ENCODE data around the gene ENO3.

Gene ENO3

DNA sequence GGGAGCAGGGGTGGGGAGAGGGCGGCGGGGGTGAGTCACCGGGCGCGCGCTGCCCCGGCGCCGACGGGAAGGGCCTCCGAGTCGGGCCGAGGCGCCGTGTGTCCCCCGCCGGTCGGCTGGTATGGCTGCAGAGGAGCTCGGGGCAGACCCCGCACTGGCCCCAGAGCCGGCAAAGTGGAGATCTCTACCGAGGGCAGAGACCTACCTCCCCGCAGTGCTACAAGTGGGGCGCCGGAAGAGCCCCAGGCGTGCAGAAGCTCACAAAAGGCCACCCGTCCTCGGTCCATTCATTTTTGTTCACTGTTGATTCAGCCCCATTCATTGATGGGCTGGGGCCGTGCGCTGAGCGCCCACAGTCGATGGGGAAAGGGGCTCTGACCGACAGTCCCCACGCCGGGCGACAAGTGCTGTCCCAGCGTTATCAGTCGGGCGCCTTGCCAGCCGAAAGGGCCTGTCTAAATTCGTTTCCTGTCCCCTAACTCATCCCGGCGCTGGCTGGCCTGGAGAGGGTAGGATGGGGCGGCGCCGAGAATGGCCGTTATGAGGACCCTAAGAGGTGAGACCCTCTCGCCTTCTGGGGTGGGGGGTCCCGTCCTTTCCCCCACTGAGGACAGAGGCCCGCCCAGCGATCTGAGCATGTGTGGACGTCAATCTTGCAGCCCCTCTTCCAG, 709 bp upstream of the ENO3 start:
- DNase-seq (ENCODE audit: low read depth) = no peak

DNA sequence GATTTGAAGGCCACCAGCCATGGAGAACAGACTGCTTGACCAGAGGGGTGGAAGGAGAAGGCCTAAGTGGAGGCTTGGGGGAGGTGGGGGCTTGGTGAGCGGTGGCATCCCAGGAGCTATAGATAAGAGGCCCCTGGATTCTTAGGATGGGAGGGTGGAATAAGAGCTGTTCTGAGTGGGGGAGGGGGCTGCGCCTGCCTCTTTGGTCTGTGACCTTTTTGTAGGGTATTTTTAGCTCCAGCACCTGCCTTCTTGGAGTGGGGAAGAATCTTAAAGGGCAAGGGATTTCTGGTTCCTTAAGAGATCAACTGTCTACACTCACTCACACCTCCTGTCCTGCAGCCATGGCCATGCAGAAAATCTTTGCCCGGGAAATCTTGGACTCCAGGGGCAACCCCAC, 567 bp downstream of the ENO3 start:
- no peak for DNase-seq (ENCODE audit: low read depth)

DNA sequence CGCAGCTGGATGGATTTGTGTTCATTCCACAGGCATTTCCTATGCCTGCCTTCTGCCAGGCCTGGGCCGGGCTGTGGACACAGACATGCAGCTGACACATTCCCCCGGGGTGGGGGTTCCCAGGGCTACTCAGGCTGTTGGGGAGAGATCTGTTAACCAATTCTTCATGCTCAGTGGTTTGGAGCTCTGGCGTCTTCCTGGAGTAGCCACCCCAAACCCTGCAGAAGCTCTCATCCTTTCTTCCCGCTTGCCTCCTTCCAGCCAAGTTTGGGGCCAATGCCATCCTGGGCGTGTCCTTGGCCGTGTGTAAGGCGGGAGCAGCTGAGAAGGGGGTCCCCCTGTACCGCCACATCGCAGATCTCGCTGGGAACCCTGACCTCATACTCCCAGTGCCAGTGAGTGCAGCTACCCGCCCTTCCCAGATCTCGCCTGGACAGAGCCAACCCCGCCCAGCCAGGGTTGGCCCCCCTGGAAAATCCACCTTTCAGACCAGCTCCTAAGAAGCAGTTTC, 2.6 kb downstream of the ENO3 start:
- no peak for DNase-seq (ENCODE audit: low read depth)

DNA sequence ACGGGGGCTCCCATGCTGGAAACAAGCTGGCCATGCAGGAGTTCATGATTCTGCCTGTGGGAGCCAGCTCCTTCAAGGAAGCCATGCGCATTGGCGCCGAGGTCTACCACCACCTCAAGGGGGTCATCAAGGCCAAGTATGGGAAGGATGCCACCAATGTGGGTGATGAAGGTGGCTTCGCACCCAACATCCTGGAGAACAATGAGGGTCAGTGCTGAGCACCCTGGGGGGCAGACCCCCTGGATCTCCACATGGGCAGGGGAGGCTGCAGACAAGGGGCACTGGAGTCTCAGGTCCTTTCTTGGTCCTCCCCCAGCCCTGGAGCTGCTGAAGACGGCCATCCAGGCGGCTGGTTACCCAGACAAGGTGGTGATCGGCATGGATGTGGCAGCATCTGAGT, 4.2 kb downstream of the ENO3 start:
- DNase-seq (ENCODE audit: low read depth) = no peak

- DNase-seq (ENCODE audit: low read depth) = no peak
Observed at GRCh38 chr17:4956493-4957061, 5.7 kb downstream of the ENO3 start.

DNA sequence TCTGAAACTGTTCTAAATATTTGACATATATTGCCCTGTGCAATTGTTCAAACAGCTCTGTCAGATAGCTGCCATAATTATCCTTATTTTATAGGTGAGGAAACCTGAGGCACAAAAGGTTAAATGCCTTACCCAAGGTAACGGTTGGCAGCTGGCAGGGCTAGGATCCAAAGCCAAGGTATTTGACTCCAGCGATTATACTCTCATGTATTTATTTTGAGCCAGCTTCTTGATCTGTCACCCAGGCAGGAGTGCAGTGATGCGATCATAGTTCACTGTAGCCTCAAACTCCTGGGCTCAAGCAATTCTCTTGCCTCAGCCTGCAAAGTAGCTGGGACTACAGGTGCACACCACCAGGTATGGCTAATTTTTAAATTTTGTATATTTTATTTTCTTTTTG, 7.2 kb downstream of the ENO3 start:
- no peak for DNase-seq (ENCODE audit: low read depth)

- DNase-seq (ENCODE audit: low read depth) = no peak
Observed at GRCh38 chr17:4959261-4959965, 8.5 kb downstream of the ENO3 start.

GRCh38 chr17:4960279-4960922, 9.5 kb downstream of the ENO3 start:
- DNase-seq (ENCODE audit: low read depth) = no peak

DNA sequence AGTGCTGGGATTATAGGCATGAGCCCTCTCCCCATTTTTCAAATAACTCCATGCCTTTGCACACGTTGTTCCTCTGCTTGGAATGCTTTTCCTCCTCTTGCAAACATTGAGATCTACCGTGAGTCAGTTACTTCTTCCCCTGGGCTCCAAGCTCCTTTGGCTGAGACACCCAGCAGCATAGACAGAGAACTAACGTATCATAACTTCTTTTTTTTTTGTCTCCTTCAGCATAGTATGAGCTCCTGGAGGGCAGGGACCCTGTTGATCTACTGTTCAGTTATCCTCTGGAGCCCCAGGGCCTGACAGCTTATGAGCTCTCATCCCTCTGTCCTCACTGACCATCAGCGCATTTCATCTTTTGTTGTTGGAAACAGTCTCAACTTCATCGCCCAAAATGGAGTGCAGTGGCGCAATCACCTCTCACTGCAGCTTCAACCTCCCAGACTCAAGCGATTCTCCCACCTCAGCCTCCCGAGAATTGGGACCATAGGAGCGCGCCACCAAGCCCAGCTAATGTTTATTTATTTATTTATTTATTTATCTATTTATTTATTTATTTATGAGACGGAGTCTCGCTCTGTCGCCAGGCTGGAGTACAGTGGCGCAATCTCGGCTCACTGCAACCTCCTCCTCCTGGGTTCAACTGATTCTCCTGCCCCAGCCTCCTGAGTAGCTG, 14.5 kb downstream of the ENO3 start:
- no peak for DNase-seq (ENCODE audit: low read depth)

DNA sequence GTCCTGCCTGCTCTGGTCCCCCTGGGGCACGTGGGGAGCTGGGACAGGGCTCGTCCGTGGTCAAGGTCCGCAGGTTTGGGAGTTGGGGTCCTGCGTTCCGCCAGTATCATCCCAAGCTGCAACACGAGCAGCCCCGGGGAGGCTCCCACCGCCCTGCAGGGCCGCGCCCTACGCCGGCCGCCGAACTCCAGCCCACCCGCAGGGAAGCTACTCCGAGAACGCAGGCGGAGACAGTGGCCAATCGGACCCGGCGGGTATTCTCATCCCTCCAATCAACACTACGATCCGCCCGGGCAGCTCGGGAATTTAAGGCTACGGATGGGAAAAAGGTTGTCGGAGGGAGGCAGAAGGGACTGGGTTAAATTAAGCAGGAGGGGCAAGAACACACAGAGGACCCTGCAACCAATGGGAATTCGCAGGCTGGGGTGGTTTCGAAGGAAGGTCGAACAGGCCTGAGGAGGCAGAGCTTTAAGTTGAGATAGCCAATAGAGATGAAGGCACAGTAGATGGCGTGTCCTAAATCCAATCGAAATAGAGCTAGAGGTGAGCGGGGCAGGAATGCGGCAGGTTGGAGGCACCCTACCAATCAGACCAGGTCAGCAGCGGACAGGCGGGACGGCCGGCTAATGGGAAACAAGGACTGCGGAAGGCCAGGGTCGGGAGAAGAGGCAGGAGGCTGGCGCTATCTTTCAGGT, 16.1 kb downstream of the ENO3 start:
- peak; percentile 84 for DNase-seq (ENCODE audit: low read depth)

DNA sequence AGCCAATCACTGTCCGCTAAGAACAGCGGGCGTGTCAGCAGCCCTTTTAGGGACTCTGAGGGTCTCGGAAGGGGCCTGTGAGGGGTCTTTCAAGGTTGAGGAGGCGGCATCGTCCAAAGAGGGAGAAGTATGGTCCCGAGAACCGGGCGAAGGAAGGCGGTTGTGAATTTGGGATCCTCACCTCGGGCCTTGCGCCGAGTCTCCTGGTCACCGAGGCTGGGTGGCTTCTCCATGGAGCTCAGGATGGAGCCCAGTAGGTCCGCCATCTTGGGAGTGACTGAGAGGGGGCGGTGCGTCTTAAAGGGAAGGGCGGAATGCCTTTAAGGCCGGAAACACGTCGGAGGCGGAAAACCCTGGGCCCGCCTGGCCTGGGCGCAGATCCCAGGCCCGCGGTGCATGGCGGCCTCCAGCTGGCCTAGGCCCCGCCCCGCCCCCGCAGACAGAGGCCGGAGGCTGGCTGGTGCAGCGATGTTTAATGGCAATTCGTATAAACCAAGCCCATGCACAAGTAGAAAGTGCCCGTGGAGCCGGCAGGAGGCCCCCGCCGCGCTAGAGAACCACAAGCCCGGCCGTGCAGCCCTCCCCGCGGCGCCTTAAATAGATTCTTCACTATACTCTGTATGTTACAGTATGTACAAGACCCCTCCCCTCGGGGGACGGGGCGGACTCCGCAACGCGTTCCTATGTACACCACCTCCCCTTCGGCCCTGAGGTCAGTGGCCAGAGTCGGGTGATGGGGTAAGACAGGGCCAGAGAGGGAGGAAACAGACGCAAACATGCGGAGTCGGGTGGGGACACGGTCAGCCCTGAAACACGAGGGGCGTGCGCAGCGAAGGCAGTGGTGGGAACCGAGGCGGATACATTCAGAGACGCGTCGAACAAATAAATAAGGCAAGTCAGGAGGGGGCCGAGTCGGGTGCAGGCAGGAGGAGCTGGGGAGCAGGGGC, 16.9 kb downstream of the ENO3 start, which contains the start of gene SPAG7:
Gene SPAG7 (minus strand): TSS at position 279 of the 947 bp plus-strand sequence. CDS start 13 bp downstream, at position 266.
- DNase-seq (ENCODE audit: low read depth) = peak; percentile 92

GRCh38 chr17:4968486-4969046, 17.6 kb downstream of the ENO3 start:
- DNase-seq (ENCODE audit: low read depth) = no peak

- DNase-seq (ENCODE audit: low read depth) = peak; percentile 41
Observed at GRCh38 chr17:4969047-4969550, 18.2 kb downstream of the ENO3 start.

GRCh38 chr17:4969551-4970173, 18.7 kb downstream of the ENO3 start:
- DNase-seq (ENCODE audit: low read depth) = peak; percentile 35

- DNase-seq (ENCODE audit: low read depth) = no peak
Observed at GRCh38 chr17:4970273-4970672, 19.4 kb downstream of the ENO3 start.

GRCh38 chr17:4971826-4972225, 20.9 kb downstream of the ENO3 start:
- no peak for DNase-seq (ENCODE audit: low read depth)

- no peak for DNase-seq (ENCODE audit: low read depth)
Observed at GRCh38 chr17:4972322-4972721, 21.4 kb downstream of the ENO3 start.

- no peak for DNase-seq (ENCODE audit: low read depth)
Observed at GRCh38 chr17:4972752-4973151, 21.8 kb downstream of the ENO3 start.
